T-helper 17 cell (primary cell): ENCODE measurements around the gene C14orf132. TPM values are rescaled to one million over a fixed set of nuclear protein-coding genes. Genes with fewer than 3 reads are reported as not detected.

Experiments
- ATAC-seq: fragments of 150-1000 bp; cut with Tn5 transposase; 2 replicates; pipeline ENCODE4 v1.10.0; 2021; ENCODE audit warnings: mild to moderate bottlenecking, moderate library complexity
- DNase-seq, 3 donors: peaks; one replicate each; pipeline versions ENCODE4 v3.0.0 to v3.0.0-alpha.2; 2020 to 2021
- H3K9me3 ChIP-seq: one replicate; pipeline ENCODE4 v1.7.0; 2013; ENCODE audit warnings: low read length, mild to moderate bottlenecking; ENCODE audit not compliant: control insufficient read depth, poor library complexity, severe bottlenecking
- H3K27ac Mint-ChIP-seq: one replicate; pipeline ENCODE4 v1.8.0; 2022; ENCODE audit warnings: mild to moderate bottlenecking, moderate library complexity, mixed read lengths
- H3K27me3 Mint-ChIP-seq: one replicate; pipeline ENCODE4 v1.8.0; 2022; ENCODE audit warnings: mixed read lengths
- H3K36me3 Mint-ChIP-seq: one replicate; pipeline ENCODE4 v1.8.0; 2022; ENCODE audit warnings: low read depth, mixed read lengths
- H3K4me1 Mint-ChIP-seq: one replicate; pipeline ENCODE4 v1.8.0; 2022; ENCODE audit warnings: mild to moderate bottlenecking, mixed read lengths
- H3K4me3 Mint-ChIP-seq: one replicate; pipeline ENCODE4 v1.8.0; 2022; ENCODE audit warnings: mild to moderate bottlenecking, moderate library complexity, mixed read lengths
- total RNA-seq, 4 donors: library from RNA in 2 of 4; stranded (reverse) in 2 of 4; gene quantifications; one replicate each; pipeline ENCODE4 v1.2.3 and lab custom pipeline; 2022 to 2026

The C14orf132 gene
- total RNA-seq, 2 donors from 2014 or later: 1.7 to 2.8 TPM

- DNase-seq (no peak), ATAC-seq (no peak)
- Mint-ChIP-seq H3K27me3 (peaks cover 28% of the 10 kb centered on the region), H3K4me1 (peaks cover 2% of the 10 kb centered on the region), H3K27ac (peak overlapping the region; percentile 53), H3K4me3 (no peak overlapping the region), H3K36me3 (no peaks in the 10 kb centered on the region)
- H3K9me3 ChIP-seq: no peaks in the 10 kb centered on the region
Observed at GRCh38 chr14:96085369-96085768, 46.2 kb downstream of the C14orf132 start.

GRCh38 chr14:96086032-96086431, 46.9 kb downstream of the C14orf132 start:
- no peaks in the 10 kb centered on the region for H3K9me3 ChIP-seq
- Mint-ChIP-seq H3K4me1 (peaks cover 2% of the 10 kb centered on the region), H3K4me3 (no peak overlapping the region), H3K36me3 (no peaks in the 10 kb centered on the region), H3K27ac (no peak overlapping the region), H3K27me3 (peaks cover 21% of the 10 kb centered on the region)
- DNase-seq: no peak
- no peak for ATAC-seq

- ATAC-seq (no peak), DNase-seq (no peak)
- no peak overlapping the region for H3K4me3 Mint-ChIP-seq
- H3K36me3 Mint-ChIP-seq: no peaks in the 10 kb centered on the region
- no peaks in the 10 kb centered on the region for H3K9me3 ChIP-seq
- H3K4me1 Mint-ChIP-seq: peaks cover 2% of the 10 kb centered on the region
- peaks cover 15% of the 10 kb centered on the region for H3K27me3 Mint-ChIP-seq
- H3K27ac Mint-ChIP-seq: no peak overlapping the region
Observed at GRCh38 chr14:96086574-96087077, 47.5 kb downstream of the C14orf132 start.

- ATAC-seq (no peak), DNase-seq (no peak)
- Mint-ChIP-seq H3K27me3 (peaks cover 15% of the 10 kb centered on the region), H3K27ac (no peak overlapping the region), H3K4me1 (peaks cover 2% of the 10 kb centered on the region), H3K36me3 (no peaks in the 10 kb centered on the region), H3K4me3 (no peak overlapping the region)
- H3K9me3 ChIP-seq: no peaks in the 10 kb centered on the region
Observed at GRCh38 chr14:96088074-96088473, 48.9 kb downstream of the C14orf132 start.

- no peaks in the 10 kb centered on the region for H3K9me3 ChIP-seq
- no peak overlapping the region for H3K27ac Mint-ChIP-seq
- H3K27me3 Mint-ChIP-seq: peaks cover 15% of the 10 kb centered on the region
- ATAC-seq: no peak
- H3K4me1 Mint-ChIP-seq: peaks cover 2% of the 10 kb centered on the region
- DNase-seq: no peak
- no peak overlapping the region for H3K4me3 Mint-ChIP-seq
- no peaks in the 10 kb centered on the region for H3K36me3 Mint-ChIP-seq
Observed at GRCh38 chr14:96088481-96088880, 49.3 kb downstream of the C14orf132 start.

- peaks cover 1% of the 10 kb centered on the region for H3K4me1 Mint-ChIP-seq
- peaks cover 14% of the 10 kb centered on the region for H3K27me3 Mint-ChIP-seq
- no peaks in the 10 kb centered on the region for H3K9me3 ChIP-seq
- no peak for ATAC-seq
- no peak for DNase-seq
- H3K27ac Mint-ChIP-seq: no peak overlapping the region
- no peak overlapping the region for H3K4me3 Mint-ChIP-seq
- no peaks in the 10 kb centered on the region for H3K36me3 Mint-ChIP-seq
Observed at GRCh38 chr14:96088911-96089310, 49.7 kb downstream of the C14orf132 start.

GRCh38 chr14:96089401-96089800, 50.2 kb downstream of the C14orf132 start:
- no peak overlapping the region for H3K4me3 Mint-ChIP-seq
- H3K27me3 Mint-ChIP-seq: peaks cover 18% of the 10 kb centered on the region
- no peaks in the 10 kb centered on the region for H3K9me3 ChIP-seq
- H3K27ac Mint-ChIP-seq: no peak overlapping the region
- no peaks in the 10 kb centered on the region for H3K36me3 Mint-ChIP-seq
- DNase-seq (no peak), ATAC-seq (no peak)
- no peaks in the 10 kb centered on the region for H3K4me1 Mint-ChIP-seq

GRCh38 chr14:96090441-96091148, 51.4 kb downstream of the C14orf132 start:
- peaks cover 13% of the 10 kb centered on the region for H3K27me3 Mint-ChIP-seq
- ATAC-seq (no peak), DNase-seq (no peak)
- no peak overlapping the region for H3K4me3 Mint-ChIP-seq
- no peaks in the 10 kb centered on the region for H3K4me1 Mint-ChIP-seq
- no peaks in the 10 kb centered on the region for H3K9me3 ChIP-seq
- no peaks in the 10 kb centered on the region for H3K36me3 Mint-ChIP-seq
- no peak overlapping the region for H3K27ac Mint-ChIP-seq

GRCh38 chr14:96091149-96091693, 52.1 kb downstream of the C14orf132 start:
- Mint-ChIP-seq H3K4me1 (peaks cover under 1% of the 10 kb centered on the region), H3K4me3 (no peak overlapping the region), H3K27me3 (peaks cover 13% of the 10 kb centered on the region), H3K36me3 (no peaks in the 10 kb centered on the region), H3K27ac (no peak overlapping the region)
- no peak for DNase-seq
- H3K9me3 ChIP-seq: no peaks in the 10 kb centered on the region
- ATAC-seq: no peak

GRCh38 chr14:96091941-96092411, 52.8 kb downstream of the C14orf132 start:
- H3K4me1 Mint-ChIP-seq: peaks cover 4% of the 10 kb centered on the region
- H3K27me3 Mint-ChIP-seq: peaks cover 8% of the 10 kb centered on the region
- no peak overlapping the region for H3K27ac Mint-ChIP-seq
- no peaks in the 10 kb centered on the region for H3K36me3 Mint-ChIP-seq
- no peak for ATAC-seq
- H3K9me3 ChIP-seq: no peaks in the 10 kb centered on the region
- no peak for DNase-seq
- H3K4me3 Mint-ChIP-seq: no peak overlapping the region

GRCh38 chr14:96092936-96093335, 53.8 kb downstream of the C14orf132 start:
- H3K4me1 Mint-ChIP-seq: peaks cover 4% of the 10 kb centered on the region
- DNase-seq (no peak), ATAC-seq (no peak)
- no peak overlapping the region for H3K27ac Mint-ChIP-seq
- H3K27me3 Mint-ChIP-seq: peaks cover 8% of the 10 kb centered on the region
- no peaks in the 10 kb centered on the region for H3K36me3 Mint-ChIP-seq
- no peak overlapping the region for H3K4me3 Mint-ChIP-seq
- no peaks in the 10 kb centered on the region for H3K9me3 ChIP-seq

GRCh38 chr14:96094211-96094610, 55.0 kb downstream of the C14orf132 start:
- Mint-ChIP-seq H3K4me1 (peaks cover 4% of the 10 kb centered on the region), H3K27me3 (peaks cover 15% of the 10 kb centered on the region), H3K4me3 (no peak overlapping the region), H3K36me3 (no peaks in the 10 kb centered on the region), H3K27ac (no peak overlapping the region)
- ATAC-seq (no peak), DNase-seq (no peak)
- H3K9me3 ChIP-seq: no peaks in the 10 kb centered on the region

- no peaks in the 10 kb centered on the region for H3K9me3 ChIP-seq
- ATAC-seq: no peak
- no peak for DNase-seq
- peaks cover 15% of the 10 kb centered on the region for H3K27me3 Mint-ChIP-seq
- no peaks in the 10 kb centered on the region for H3K36me3 Mint-ChIP-seq
- H3K4me1 Mint-ChIP-seq: peaks cover 4% of the 10 kb centered on the region
- no peak overlapping the region for H3K27ac Mint-ChIP-seq
- H3K4me3 Mint-ChIP-seq: no peak overlapping the region
Observed at GRCh38 chr14:96094656-96095055, 55.5 kb downstream of the C14orf132 start.

- H3K27me3 Mint-ChIP-seq: peaks cover 15% of the 10 kb centered on the region
- ATAC-seq: no peak
- no peak for DNase-seq
- no peaks in the 10 kb centered on the region for H3K9me3 ChIP-seq
- no peak overlapping the region for H3K4me3 Mint-ChIP-seq
- no peaks in the 10 kb centered on the region for H3K36me3 Mint-ChIP-seq
- H3K4me1 Mint-ChIP-seq: peaks cover 4% of the 10 kb centered on the region
- H3K27ac Mint-ChIP-seq: no peak overlapping the region
Observed at GRCh38 chr14:96095058-96095457, 55.9 kb downstream of the C14orf132 start.
